ENCODE results near the gene HOXA7.

The HOXA7 gene

DNA sequence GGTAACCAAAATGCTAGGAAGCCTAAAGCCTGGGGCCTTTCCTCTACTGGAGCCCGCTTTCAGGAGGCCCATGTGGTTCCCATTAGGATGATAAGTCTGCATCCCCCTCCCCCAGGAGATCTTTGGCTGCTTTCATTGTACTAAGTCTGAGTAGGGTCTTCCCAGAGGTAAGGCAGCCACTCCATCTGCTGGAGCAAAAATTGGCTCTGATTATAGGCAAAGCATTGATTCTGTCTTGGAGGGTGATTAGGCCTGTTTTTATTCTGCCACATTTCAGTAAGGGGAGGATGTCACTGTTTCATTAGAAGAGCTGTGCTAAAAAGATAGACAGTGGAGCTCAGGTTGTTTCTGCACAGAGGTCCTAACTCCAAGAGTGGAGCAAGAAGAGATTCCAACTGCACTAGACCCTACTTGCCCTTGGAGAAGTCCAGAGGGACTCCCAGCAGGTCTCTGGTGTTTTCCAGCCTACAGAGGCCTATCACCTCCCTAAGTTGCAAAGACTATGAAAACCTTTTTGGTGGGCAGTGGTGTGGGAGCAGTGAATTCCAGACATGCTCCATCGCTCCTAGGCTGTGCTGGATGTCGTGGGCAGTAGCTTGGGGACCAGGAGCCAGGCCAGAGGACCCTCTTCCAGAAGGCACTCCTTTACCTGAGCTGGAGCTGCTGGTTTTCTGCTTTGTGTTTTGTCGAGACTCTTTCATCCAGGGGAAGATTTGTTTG is 46.8 kb downstream of the HOXA7 start:
- DNase-seq, result no peak

DNA sequence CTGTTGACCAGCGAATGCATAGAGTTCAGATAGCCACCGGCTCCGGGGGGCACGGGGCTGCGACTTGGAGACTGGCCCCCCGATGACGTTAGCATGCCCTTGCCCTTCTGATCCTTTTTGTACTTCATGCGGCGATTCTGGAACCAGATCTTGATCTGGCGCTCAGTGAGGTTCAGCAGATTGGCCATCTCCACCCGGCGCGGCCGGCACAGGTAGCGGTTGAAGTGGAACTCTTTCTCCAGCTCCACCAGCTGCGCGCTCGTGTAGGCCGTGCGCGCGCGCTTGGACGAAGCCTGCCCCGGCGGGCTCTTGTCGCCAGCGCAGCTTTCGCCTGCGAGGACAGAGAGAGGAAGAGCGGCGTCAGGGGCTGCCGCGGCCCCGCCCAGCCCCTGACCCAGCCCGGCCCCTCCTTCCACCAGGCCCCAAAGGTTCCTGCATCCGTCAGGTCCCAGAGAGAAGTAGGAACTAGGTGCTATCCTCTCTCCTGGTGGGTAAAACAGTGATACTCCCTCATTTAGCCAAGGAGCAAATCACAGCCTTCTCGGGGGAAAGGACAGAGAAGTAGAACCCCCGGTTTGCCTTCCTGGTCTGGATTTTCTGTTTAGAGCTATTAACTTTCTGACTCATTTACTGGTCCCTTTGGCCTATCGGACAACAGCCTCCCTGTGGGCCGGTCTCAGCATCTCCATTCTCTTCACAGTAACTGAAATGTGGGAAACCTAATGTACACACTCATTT is 47.9 kb downstream of the HOXA7 start:
- no peak for DNase-seq

DNA sequence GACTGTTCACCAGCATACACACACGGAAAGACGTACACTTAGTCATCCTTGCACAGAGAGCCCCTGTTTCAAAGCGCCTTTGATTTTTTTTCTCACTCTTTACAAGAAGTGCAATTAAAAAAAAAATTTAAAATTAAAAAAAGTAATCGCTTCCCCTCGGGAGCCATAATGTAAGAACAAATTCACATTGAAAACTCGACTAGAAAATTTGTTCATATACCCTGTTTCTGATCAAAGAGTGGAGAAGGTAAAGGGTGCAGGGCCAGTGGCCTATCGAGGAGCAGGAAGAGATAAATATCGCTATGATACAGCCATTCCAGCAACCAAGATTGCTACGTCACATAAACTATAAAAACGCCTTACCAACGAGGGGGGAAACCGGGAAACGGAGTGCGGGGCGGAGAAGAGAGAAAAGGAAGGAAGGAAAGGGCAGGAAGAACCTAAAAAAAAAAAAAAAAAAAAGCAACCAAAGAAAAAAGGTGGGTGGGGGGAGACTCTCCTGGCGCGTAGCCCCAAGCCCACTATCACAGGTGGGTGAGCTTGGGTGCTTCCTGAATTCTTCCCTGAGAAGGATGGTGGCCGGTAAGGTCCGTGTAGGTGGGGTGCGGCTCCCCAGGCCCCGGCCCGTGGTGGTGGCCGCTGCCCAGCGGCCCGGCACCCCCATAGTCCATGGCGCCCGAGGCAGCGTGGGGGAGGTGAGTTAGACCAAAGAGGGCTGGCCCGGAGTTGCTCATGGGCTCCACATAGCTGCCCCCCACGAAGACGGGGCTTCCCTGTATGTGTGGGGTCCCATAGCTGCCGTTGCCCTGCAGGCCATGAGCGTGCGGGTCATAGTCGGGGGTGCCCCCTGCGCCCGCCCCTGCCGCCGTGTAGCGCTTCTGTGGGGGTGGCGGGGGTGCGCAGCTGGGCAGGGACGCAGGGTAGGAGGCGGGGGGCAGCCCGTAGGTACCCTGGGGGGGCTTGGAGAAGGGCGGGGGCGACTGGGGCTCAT is 48.8 kb downstream of the HOXA7 start:
- DNase-seq, result no peak

DNA sequence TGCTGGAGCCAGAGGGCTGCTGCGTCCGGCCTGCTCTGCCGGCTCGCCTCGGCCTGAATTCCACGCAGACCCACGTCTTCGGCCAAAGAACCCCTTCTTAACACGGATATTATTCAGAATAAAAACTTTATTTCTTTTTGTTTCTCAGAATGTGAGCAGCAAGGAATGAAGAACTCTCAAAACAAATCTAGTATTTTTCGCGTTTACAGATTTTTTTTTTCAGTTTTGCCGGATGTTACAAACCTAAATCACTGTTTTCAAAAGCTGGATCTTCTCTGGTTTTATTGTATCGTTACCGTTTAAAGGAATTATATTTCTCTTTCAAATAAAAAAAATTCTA is 49.6 kb downstream of the HOXA7 start:
- DNase-seq, result no peak

GRCh38 chr7:27106181-27106900 is 50.1 kb downstream of the HOXA7 start:
- no peak for DNase-seq

GRCh38 chr7:27105301-27106031 is 51.0 kb downstream of the HOXA7 start:
- no peak for DNase-seq

DNA sequence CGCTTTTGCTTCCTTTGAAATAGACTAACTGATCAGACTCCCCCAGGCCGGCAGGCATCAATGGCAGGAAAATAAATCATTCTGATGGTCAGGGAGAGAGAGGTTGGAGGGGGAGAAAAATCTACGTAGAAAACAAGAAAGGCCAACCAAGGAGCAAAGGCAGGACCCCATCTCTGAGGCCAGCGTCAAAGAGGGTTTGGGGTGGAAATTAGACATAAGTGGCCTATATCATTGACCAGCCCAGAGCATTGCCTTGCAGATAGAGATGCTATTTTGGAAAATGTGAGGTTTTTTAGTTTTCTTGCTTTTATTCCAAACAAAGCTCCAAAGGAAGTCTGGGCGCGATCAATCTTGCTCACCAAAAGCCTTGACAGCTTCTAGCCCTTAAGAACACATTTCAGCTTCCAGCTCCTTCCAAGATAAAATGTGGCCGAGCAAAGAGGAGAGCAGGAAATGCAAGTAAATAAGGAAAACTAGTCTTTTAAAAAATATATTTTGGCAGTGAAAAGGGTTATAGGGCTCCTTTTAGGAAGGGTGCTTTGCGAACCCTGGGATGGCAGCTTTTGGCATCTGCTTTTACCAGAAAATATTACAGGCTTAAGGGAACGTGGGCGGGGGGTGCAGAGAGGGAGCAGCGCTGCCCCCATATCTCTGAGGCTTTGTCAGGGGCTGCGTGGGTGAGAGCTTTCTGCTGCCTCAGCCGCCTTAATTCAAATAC is 52.0 kb downstream of the HOXA7 start:
- DNase-seq, result no peak

Data from hypothalamus (tissue), 51 donors.